GM19372 (cell line): Measurements from ENCODE around the gene FAM200C.

Experiments
- ATAC-seq: cut with Tn5 transposase; IDR thresholded peaks from one replicate; pipeline ENCODE4 v1.9.1; 2021; ENCODE audit warnings: mild to moderate bottlenecking, low read depth, moderate library complexity; ENCODE audit not compliant: unreplicated experiment

The FAM200C gene

DNA sequence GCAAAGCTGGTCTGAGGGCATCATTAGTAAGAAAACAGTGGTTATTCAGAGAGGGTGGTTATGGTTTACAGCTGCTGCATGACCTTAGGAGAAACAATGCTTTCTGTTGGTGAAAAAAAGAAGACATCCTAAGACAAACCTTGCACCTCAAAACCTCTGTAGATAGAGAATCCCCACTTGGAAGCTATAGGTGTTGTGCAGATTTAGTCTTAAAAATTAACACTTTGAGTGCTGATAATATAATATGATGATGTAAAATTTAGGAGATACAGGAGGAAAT lies 20.4 kb upstream of the FAM200C start:
- ATAC-seq: no peak

DNA sequence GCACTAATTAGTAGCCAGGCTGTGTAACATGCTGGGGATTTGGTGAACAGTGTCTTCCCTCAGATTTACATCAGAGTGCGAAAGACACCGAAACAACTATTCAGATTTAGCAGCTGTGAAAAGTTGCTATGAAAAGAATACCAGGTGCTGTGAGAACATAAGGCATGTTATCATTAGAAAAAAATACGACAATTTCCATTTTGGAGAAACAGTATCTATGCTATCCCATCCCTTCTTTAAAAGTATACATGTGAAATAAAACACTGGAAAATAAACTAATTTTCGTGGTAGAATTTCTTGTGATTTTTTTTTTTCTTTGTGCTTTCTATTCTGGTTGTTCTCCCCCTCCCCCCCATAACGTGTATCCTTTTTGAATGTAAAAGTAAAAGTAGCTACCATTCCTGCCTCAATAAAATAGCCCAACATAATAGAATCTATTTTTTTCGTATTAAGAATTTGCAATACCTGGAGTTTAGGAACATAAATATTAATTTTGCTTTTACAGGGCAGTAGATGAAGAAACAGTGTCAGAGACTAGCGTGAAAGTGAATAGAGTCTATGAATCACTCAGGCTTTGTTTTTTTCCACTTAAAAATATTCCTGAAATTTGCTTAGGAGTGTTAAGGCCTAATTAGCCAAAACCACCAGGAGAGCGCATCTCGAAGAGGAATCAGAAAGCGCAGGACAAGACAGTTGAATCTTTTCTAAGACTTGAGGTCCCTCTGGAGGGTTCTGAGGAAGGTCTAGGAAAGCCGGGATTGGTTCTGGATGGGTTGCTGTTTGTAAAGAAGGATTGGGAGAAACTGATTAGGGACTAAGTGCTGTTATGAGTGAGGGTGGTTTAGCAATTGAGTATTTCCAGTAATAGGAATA lies 19.8 kb upstream of the FAM200C start:
- ATAC-seq: no peak

DNA sequence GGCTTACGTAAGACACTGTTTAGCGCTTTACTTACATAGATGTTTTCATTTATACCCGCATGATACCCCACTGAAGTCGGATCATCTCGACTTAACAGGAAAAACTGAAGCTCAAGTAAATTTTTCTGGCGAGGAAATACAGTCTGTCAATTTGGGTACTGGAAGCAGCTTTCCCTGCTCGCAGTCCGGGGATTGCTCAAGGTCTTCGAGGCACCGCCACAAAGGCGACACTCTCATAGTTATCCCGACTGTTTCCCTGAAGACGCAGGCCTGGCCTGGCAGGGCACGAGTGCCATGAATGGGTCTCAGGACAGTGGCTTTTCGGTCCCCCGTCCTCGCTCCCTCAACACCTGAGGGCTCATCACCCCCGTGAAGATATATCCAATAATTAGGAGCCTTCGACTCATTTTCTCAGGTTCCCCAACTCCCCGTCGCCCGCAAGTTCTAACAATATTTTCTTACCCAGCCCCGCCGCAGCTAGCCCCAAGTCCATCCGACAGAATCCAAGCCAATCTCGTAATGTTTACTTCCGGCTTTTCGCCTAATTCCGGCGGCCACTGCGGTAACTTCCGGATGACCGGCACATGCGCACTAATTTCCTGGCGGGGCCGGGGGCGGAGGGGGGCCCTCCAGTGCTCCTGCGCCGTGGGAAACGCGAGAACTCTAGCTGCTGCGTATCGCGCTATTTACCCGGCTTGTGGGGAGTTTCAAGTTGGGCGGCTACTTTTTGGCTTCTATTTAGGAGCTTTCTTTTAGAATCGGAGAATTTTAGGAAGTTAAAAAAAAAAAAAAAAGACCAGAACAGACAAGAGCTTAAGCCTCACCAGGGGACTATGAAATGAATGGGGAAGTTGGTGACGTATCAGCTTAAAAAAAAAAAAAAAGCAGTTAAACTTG lies 19.0 kb upstream of the FAM200C start, which contains the start of gene SLU7:
Gene SLU7, minus strand, starts transcription at position 521 of the 897 bp plus-strand sequence. CDS start 3,787 bp downstream, outside the sequence.
- ATAC-seq: peak; percentile 71

- ATAC-seq: no peak
Observed at GRCh38 chr5:160398806-160399205, 1.0 kb downstream of the FAM200C start.

- ATAC-seq: no peak
Observed at GRCh38 chr5:160397492-160397891, 2.4 kb downstream of the FAM200C start.

- no peak for ATAC-seq
Observed at GRCh38 chr5:160395111-160395510, 4.7 kb downstream of the FAM200C start.

- no peak for ATAC-seq
Observed at GRCh38 chr5:160390787-160391696, 8.8 kb downstream of the FAM200C start.

DNA sequence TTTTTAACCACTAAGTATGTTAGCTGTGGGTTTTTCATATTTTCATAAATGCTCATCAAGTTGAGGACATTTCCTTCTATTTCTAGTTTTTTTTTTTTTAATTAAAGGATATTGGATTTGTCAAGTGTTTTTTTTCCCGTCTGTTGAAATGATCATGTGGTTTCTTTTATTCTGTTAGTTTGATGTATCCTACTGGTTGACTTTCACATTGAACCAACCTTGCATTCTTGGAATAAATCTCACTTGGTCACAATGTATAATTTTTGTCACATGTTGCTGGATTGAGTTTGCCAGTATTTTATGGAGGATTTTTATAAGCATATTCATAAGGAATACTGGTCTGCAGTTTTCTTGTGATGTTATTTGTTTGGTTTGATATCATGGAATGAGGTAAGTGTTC lies 12.4 kb downstream of the FAM200C start:
- ATAC-seq: no peak

GRCh38 chr5:160385496-160385895 lies 14.4 kb downstream of the FAM200C start:
- no peak for ATAC-seq

- ATAC-seq: no peak
Observed at GRCh38 chr5:160384681-160385080, 15.2 kb downstream of the FAM200C start.

DNA sequence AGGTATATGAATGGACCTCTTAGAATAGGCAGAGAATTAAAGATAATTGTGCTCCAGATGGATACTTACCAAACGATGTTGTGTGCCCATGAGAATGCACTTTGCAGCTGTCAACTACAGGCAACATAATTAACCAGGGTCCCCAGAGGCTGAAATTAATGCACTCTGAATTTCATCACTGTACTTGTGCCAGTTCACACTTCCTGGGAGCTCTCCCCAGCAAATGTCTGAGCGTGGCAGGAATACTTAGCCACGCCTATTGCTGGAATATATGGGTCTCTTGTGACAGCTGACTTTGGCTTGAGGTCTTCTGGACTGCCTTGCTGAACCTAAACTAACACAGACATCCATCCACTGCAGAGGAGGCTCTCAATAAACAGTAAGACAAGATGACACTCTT lies 17.5 kb downstream of the FAM200C start:
- ATAC-seq: no peak

DNA sequence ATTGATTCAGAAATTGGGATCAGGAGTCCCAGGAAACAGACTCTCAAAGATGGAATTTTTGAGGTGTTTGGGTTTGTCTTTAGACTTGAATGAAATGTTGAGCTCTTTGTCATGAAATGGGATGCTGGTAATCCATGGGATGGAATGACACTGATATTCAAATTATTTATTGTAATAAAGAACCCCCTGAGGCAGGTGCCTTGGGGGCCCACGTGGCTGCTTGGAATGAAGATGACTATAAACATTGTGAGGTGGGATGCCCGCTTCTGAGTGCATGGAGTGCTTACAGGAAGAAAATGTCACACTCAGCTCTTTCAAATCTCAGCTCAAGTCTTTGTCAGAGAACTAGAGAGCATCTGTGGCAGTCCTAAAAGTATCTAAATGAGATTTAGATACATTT lies 19.8 kb downstream of the FAM200C start:
- no peak for ATAC-seq

DNA sequence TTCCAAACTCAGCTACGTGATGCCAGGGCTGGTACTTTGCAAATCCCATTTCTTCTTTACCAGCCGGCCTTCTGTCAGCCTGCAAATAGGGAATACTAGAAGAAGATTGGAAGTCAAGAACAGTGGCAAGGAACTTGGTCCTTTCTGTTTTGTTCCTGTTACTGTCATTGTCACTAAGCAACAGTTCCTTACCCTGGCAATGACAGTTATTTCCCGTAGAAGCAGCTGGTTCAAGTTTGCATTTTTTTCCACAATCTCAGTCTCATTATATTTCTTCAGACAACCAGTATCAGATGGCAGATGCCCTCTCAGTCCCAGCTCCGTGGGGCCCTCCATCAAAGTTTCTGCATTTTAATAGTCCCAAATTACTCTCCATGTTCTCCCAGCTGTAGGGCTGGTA lies 20.3 kb downstream of the FAM200C start:
- no peak for ATAC-seq

DNA sequence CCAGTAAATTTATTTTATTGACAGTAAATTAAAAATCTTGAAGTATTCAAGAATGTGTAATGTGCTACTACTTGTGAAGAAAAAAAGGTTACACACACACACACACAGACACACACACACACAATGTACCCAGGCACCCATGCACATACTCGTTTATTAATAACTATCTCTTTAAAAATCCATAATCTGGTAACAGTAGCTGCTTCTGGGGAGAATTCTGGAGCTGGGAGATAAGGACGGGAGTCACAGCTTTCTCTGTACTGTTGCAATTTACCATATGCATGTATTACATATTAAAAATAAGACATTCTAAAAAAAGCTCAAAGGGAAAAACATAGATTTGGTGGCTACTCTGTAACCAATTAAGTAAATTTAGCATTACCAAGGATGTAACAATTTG lies 21.5 kb downstream of the FAM200C start:
- no peak for ATAC-seq

GRCh38 chr5:160377651-160378050 lies 22.2 kb downstream of the FAM200C start:
- no peak for ATAC-seq

- ATAC-seq: no peak
Observed at GRCh38 chr5:160376416-160376815, 23.4 kb downstream of the FAM200C start.

- no peak for ATAC-seq
Observed at GRCh38 chr5:160375701-160376100, 24.2 kb downstream of the FAM200C start.

DNA sequence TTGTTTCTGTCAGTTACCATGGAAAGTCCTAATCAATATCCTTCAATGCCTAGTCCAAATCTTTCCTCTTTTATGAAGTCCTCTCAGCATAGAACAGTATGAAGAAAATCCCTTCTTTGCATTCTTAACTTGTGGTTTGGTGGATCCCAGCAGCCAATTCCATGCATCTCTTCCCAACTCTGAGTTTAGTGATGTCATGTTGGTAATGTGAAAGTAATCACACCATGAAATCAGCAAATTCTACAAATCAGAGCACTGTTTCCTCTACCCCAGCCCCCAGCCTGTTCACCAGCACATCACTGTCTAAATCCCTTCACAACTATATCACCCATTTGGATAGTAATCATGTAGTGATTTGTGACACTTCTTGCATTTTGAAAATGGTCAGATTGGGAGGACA lies 24.7 kb downstream of the FAM200C start:
- no peak for ATAC-seq

GRCh38 chr5:160371294-160371693 lies 28.6 kb downstream of the FAM200C start:
- ATAC-seq: no peak

DNA sequence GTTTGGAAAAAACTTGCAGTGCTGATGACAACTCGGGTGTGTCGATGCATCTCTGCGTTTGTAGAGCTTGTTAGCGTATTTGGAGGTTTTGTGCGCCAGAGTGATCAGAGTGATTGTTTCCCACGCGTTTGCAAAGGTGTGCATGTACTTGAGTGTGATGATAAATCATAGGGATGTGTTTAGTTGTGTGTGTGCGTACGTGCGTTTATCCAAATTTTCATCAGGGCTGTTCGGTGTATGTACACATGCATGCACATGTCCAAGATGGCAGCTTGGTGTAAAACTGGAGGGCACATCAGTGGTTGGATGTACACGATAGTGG lies 29.2 kb downstream of the FAM200C start:
- ATAC-seq: no peak
